Astrocyte of the cerebellum (primary cell): ENCODE data around the gene DMD.

Source experiments
- DNase-seq: peaks from one replicate; pipeline ENCODE4 v3.0.0-alpha.2; 2011; ENCODE audit warnings: low read depth
- H3K4me3 ChIP-seq: 2 replicates; pipeline ENCODE4 v1.5.1; 2011; ENCODE audit warnings: mild to moderate bottlenecking, low read depth, low read length, moderate library complexity
- CTCF ChIP-seq: IDR thresholded peaks from 2 replicates; pipeline ENCODE4 v1.5.1; 2012; ENCODE audit warnings: low read length, low read depth, moderate library complexity, mild to moderate bottlenecking; ENCODE audit errors: missing control alignments
- in situ Hi-C: cut with HindIII; loops from 2 replicates; pipeline ENCODE4 v1.10.0; 2017; ENCODE audit warnings: low sequenced_read_pairs

The DMD gene

DNA sequence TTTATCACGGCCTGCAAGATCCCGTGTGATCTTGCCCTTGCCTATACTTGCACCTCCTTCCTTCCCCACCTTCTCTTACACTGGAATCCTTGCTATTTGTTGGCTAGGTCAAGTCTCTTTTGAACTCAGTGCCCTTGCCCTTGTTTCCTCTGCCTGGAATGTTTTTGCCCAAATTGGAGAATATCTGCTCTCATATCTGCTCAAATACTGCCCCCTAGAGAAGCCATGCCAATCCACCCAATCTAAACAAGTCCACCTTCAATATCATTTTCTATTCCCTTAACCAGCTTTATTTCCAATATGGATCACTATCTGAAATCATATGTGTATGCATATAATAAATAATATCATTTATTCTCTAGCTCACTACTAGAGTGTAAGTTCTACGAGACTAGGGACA, 1095.3 kb downstream of the DMD start:
- no peak for TF ChIP-seq CTCF
- in situ Hi-C loops = no loop called here
- no peak overlapping the region for H3K4me3 ChIP-seq
- no peak for DNase-seq

DNA sequence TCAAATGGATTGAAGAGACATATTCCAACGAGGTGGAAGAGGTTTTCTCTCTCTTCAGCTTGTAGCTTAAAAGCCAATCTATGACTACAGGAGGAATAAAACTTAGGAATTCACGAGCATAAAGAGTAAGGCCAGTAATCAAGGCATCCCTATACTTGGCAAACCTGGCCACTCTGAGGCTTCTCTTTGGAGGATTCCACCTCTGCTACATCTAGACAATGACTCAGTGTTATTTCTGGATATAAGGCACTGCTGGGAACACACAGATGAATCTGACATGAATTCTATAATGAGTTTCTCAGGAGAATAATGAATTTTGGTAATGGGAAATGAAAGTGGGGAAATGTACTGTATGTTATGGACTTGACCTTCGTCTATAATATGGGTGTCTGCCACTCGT, 1123.7 kb downstream of the DMD start:
- in situ Hi-C loops = no loop called here
- no peak overlapping the region for H3K4me3 ChIP-seq
- DNase-seq = no peak
- no peak for TF ChIP-seq CTCF

GRCh38 chrX:32084757-32085156, 1126.6 kb downstream of the DMD start:
- no peak for DNase-seq
- in situ Hi-C loops = no loop called here
- TF ChIP-seq CTCF = no peak
- no peak overlapping the region for H3K4me3 ChIP-seq

DNA sequence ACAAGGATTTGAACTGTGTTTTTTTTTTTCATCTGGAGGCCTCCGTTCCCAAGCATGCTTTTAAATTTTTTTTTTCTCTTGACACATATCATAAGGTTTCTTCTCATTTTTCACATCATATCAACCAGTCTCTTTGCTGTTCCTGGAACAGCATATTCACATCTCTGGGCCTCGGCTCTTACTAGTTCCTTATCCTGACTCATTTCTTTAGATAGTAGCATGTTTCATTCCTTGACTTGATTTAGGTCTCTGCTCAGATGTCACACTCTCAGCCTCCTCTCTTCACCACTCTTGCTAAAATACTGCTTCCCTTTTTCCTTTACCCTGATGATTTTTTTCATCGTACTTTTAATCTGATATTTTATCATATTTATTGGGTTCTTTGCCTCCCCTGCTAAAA, 1163.1 kb downstream of the DMD start:
- TF ChIP-seq CTCF = no peak
- no peak for DNase-seq
- in situ Hi-C loops = no loop called here
- H3K4me3 ChIP-seq = no peak overlapping the region

DNA sequence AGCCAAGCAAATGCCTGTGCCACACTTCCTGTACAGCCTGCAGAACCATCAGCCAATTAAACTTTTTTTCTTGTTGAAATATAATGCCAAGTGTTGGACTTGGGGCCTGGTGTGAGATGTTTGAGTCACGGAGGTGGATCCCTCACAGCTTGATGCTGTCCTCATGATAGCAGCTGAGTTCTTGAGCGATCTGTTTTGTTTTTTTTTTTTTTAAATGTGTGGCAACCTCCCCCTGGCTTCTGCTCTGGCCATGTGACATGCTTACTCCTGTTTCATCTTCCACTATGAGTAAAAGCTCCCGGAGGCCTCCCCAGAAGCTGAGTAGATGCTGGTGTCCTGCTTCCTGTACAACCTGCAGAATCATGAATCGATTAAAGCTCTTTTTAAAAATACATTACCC, 1166.2 kb downstream of the DMD start:
- in situ Hi-C loops = no loop called here
- TF ChIP-seq CTCF = no peak
- DNase-seq = no peak
- H3K4me3 ChIP-seq = no peak overlapping the region

DNA sequence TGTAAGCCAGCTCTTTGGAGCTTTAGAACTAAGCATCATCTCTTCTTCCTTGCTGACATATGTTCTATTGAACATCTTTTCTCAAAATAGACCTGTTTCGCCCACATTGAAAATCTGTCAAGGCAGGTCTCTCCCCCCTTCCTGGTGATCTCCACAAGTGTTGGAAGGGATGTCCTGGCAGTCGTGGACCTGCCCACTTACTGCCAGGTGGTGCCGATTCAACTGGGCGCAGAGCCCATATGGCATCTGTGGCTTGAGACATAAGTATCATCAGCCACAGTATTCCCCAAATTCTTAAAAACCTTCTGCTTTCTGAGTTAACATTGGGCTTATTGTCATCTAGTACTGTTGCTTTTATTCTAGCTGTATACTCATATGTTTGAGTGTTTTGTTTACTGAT, 1170.2 kb downstream of the DMD start:
- in situ Hi-C loops = no loop called here
- no peak for DNase-seq
- no peak for TF ChIP-seq CTCF
- no peak overlapping the region for H3K4me3 ChIP-seq

DNA sequence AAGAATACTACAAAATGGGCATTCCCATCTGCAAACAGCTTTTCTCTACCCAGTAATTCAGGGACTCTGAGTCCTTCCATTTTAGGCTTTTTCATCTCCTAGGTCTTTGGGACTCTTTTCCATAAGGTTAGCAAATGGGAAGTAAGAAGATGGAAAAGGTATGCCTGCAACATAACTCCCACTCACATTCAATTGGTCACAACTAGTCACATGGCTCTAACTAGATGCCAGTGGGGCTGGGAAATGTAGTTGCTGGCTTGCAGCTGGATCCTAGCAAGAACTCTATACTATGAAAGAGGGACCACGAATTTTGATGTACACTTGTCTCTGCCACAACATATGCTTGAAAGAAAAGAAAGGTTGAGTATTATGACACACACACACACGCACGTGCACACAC, 1184.6 kb downstream of the DMD start:
- in situ Hi-C loops = no loop called here
- H3K4me3 ChIP-seq = no peak overlapping the region
- no peak for TF ChIP-seq CTCF
- DNase-seq = no peak
